GM15510 (cell line): ENCODE measurements around the gene NCSTN.

Experiments used
- POLR2A ChIP-seq: IDR thresholded peaks from 3 replicates; pipeline ENCODE4 v1.6.1; 2011; ENCODE audit warnings: borderline replicate concordance; ENCODE audit not compliant: insufficient read length; ENCODE audit errors: extremely low read depth

NCSTN gene

DNA sequence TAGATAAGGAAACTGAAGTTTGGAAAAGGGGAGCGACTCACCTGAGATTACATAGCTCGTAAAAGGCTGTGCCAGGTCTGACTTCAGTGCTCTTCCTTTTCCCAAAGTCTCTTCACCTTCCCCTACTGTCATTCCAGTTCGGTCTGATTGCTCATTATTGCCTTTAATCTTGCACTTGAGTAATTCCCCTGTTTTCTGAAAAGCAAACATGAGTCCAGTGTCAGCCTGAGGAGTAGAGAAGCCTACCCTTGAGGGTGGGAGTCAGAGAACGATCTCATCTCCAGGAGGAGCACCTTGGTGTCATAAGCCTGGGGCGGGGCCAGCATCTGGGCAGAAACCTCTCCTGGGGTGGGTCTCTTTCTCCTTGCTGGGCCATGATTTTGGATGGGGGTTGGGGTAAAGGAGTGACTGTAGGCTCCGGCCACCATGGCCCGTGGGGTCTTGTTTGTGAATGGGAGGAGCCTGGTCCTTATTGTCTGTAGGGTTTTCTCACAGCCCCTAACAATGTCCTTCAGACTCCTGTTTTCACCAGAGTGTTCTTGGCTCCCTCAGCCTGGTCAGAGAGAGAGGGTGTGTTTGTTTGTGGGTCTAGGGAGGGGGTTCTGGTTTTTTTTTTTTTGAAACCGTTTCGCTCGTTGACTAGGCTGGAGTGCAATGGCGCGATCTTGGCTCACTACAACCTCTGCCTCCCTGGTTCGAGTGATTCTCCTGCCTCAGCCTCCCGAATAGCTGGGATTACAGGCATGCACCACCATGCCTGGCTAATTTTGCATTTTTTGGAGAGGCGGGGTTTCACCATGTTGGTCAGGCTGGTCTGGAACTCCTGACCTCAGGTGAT is 63.2 kb downstream of the NCSTN start:
- no peak for TF ChIP-seq POLR2A

DNA sequence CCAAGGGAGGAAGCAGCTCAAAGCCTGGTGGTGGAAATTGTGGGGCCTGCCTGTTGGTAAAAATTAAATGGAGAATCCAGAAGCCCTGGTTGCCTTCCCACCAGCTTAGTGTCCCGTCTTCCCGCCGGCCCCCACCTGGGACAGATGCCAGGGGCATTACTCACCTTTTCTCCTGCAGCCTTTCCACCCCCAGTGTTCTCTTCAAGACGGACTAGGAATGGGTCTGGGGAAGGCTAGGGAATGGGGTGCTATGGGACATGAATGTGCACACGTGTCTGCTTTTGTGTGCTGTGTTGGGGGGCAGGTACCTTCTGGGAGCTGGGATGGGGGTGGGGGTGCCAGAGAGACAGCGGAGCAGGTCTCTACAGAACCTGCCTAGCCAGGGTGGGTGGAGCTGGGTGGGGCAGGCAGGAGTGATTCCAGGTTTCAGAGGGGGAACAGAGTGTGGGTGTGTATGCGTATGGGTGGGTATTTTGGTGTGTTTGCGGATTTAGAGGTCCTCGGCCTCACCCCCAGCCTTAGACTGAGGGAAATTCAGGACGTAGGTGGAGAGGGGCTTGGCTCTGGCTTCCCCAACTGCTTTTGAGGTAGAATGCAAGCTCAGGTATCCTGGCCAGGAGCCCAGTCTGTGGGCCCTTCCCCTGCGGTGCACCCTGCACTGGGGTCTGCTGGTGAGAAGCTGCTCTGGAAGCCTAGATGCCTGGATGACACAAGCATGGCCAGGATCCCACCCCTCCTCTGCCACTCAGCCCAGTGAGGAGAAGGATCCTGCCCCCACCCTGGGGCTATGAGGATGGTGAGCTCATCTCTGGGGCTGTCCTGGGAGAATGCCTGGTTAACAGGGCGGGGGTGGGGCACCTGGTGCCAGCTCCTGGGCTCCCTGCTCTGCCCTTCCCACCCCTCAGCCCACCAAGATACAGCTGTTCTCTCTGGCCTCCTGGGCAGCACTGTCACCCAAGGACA is 64.9 kb downstream of the NCSTN start:
- no peak for TF ChIP-seq POLR2A
